SK-N-SH (cell line): ENCODE measurements around the gene TRIM58.

Experiments used
- EP300 ChIP-seq, 2 experiments: IDR thresholded peaks; 2 replicates each; pipeline versions ENCODE4 v1.4.0 to v1.6.1; 2012; ENCODE audit warnings: borderline replicate concordance in 1 of 2, low read depth in 1 of 2, low read length in 1 of 2
- JUND ChIP-seq: IDR thresholded peaks from 2 replicates; pipeline ENCODE4 v1.4.0; 2012
- POLR2AphosphoS5 ChIP-seq: IDR thresholded peaks from 2 replicates; pipeline ENCODE4 v1.6.1; 2012; ENCODE audit warnings: low read depth, low read length
- TF ChIP-seq, protein P1 (sequence below): fragments of 200-600 bp; sonication (generic); IDR thresholded peaks from 2 replicates; pipeline ENCODE4 v1.6.1; 2017; ENCODE audit warnings: antibody characterized with exemption, mild to moderate bottlenecking, moderate library complexity
- TF ChIP-seq, protein P2 (sequence below): IDR thresholded peaks from 2 replicates; pipeline ENCODE4 v1.6.1; 2012; ENCODE audit warnings: mild to moderate bottlenecking, low read depth, low read length, moderate library complexity
- TF ChIP-seq, protein P3 (sequence below): fragments of 150-350 bp; IDR thresholded peaks from 2 replicates; pipeline ENCODE4 v1.6.1; 2017; ENCODE audit warnings: antibody characterized with exemption, low read length, low read depth, borderline replicate concordance

DNA sequence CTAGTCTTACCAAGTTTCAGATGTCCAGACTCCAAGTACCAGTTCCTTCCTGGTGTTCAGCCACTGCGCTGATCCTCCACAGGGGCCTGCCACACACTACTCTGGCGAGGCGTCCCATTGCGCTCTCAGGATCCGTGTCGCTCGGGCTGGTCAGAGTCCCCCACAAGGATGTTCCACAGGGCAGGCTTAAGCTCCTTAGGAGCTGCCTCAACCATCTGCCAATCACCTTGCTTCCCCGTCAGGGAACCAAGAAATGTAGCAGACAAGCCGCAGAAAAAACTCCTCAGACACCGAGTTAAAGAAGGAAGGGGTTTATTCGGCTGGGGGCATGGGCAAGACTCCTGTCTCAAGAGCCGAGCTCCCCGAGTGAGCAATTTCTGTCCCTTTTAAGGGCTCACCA is 48.2 kb downstream of the TRIM58 start:
- TF ChIP-seq, protein P1, sequence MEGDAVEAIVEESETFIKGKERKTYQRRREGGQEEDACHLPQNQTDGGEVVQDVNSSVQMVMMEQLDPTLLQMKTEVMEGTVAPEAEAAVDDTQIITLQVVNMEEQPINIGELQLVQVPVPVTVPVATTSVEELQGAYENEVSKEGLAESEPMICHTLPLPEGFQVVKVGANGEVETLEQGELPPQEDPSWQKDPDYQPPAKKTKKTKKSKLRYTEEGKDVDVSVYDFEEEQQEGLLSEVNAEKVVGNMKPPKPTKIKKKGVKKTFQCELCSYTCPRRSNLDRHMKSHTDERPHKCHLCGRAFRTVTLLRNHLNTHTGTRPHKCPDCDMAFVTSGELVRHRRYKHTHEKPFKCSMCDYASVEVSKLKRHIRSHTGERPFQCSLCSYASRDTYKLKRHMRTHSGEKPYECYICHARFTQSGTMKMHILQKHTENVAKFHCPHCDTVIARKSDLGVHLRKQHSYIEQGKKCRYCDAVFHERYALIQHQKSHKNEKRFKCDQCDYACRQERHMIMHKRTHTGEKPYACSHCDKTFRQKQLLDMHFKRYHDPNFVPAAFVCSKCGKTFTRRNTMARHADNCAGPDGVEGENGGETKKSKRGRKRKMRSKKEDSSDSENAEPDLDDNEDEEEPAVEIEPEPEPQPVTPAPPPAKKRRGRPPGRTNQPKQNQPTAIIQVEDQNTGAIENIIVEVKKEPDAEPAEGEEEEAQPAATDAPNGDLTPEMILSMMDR: no peak
- TF ChIP-seq, protein P2, sequence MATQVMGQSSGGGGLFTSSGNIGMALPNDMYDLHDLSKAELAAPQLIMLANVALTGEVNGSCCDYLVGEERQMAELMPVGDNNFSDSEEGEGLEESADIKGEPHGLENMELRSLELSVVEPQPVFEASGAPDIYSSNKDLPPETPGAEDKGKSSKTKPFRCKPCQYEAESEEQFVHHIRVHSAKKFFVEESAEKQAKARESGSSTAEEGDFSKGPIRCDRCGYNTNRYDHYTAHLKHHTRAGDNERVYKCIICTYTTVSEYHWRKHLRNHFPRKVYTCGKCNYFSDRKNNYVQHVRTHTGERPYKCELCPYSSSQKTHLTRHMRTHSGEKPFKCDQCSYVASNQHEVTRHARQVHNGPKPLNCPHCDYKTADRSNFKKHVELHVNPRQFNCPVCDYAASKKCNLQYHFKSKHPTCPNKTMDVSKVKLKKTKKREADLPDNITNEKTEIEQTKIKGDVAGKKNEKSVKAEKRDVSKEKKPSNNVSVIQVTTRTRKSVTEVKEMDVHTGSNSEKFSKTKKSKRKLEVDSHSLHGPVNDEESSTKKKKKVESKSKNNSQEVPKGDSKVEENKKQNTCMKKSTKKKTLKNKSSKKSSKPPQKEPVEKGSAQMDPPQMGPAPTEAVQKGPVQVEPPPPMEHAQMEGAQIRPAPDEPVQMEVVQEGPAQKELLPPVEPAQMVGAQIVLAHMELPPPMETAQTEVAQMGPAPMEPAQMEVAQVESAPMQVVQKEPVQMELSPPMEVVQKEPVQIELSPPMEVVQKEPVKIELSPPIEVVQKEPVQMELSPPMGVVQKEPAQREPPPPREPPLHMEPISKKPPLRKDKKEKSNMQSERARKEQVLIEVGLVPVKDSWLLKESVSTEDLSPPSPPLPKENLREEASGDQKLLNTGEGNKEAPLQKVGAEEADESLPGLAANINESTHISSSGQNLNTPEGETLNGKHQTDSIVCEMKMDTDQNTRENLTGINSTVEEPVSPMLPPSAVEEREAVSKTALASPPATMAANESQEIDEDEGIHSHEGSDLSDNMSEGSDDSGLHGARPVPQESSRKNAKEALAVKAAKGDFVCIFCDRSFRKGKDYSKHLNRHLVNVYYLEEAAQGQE: no peak
- TF ChIP-seq, protein P3, sequence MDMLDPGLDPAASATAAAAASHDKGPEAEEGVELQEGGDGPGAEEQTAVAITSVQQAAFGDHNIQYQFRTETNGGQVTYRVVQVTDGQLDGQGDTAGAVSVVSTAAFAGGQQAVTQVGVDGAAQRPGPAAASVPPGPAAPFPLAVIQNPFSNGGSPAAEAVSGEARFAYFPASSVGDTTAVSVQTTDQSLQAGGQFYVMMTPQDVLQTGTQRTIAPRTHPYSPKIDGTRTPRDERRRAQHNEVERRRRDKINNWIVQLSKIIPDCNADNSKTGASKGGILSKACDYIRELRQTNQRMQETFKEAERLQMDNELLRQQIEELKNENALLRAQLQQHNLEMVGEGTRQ: no peak
- no peak for TF ChIP-seq JUND
- no peak for TF ChIP-seq EP300 (IDR thresholded peaks at IDR 0.05; ENCODE audit: borderline replicate concordance in 1 of 2, low read depth in 1 of 2, low read length in 1 of 2)
- TF ChIP-seq POLR2AphosphoS5: no peak
